Stimulated activated CD4-positive, alpha-beta T cell treated with anti-CD3 and anti-CD28 coated beads, Interleukin-15, amount 100 ng/mL, for 48 hours (primary cell): ENCODE measurements around the gene MASP2.
"Not testable (repeated sequence)": the region's sequence is repeated elsewhere in the genome, so short reads cannot be mapped to it uniquely, and the experiment has no call there.

Experiments
- DNase-seq, 2 donors: peaks; one replicate each; pipeline ENCODE4 v3.0.0-alpha.2; 2020; ENCODE audit warnings: low read depth in 2 of 2

Gene MASP2

GRCh38 chr1:11058595-11059154 is 11.6 kb upstream of the MASP2 start:
- no peak for DNase-seq

- DNase-seq = no peak
These were observed 11.0 kb upstream of the MASP2 start for GRCh38 chr1:11058026-11058425.

- no peak for DNase-seq
These were observed 10.4 kb upstream of the MASP2 start for GRCh38 chr1:11057477-11057876.

- no peak for DNase-seq
These were observed 9.5 kb upstream of the MASP2 start for GRCh38 chr1:11056504-11056903.

- no peak for DNase-seq
These were observed 8.6 kb upstream of the MASP2 start for GRCh38 chr1:11055676-11056075.

GRCh38 chr1:11054666-11055065 is 7.6 kb upstream of the MASP2 start:
- no peak for DNase-seq

- no peak for DNase-seq
These were observed 7.1 kb upstream of the MASP2 start for GRCh38 chr1:11054181-11054580.

- DNase-seq = no peak
These were observed 6.7 kb upstream of the MASP2 start for GRCh38 chr1:11053758-11054137.

- DNase-seq = no peak
These were observed 6.1 kb upstream of the MASP2 start for GRCh38 chr1:11052839-11053757.

GRCh38 chr1:11051781-11052511 is 4.9 kb upstream of the MASP2 start:
- no peak for DNase-seq

GRCh38 chr1:11051121-11051520 is 4.1 kb upstream of the MASP2 start:
- not testable (repeated sequence) for DNase-seq

- no peak for DNase-seq
These were observed 821 bp downstream of the MASP2 start for GRCh38 chr1:11046270-11046566.

GRCh38 chr1:11045428-11046269 is 1.4 kb downstream of the MASP2 start:
- DNase-seq = no peak

- DNase-seq = no peak
These were observed 2.1 kb downstream of the MASP2 start for GRCh38 chr1:11044849-11045427.

- DNase-seq = no peak
These were observed 2.8 kb downstream of the MASP2 start for GRCh38 chr1:11044086-11044848.

- no peak for DNase-seq
These were observed 3.8 kb downstream of the MASP2 start for GRCh38 chr1:11042995-11043874.

GRCh38 chr1:11042065-11042464 is 5.0 kb downstream of the MASP2 start:
- no peak for DNase-seq

- no peak for DNase-seq
These were observed 6.0 kb downstream of the MASP2 start for GRCh38 chr1:11041048-11041447.

GRCh38 chr1:11040105-11040429 is 7.0 kb downstream of the MASP2 start:
- not testable (repeated sequence) for DNase-seq
